ENCODE results near the gene ITPKB. TPM values are rescaled to one million over a fixed set of nuclear protein-coding genes. Genes with fewer than 3 reads are reported as not detected.
A peak's percentile ranks its signal among the peaks of the same experiment; 100 is the strongest.

ITPKB gene
- total RNA-seq, 2 donors from 2014 or later: 26.9 to 28.4 TPM

DNA sequence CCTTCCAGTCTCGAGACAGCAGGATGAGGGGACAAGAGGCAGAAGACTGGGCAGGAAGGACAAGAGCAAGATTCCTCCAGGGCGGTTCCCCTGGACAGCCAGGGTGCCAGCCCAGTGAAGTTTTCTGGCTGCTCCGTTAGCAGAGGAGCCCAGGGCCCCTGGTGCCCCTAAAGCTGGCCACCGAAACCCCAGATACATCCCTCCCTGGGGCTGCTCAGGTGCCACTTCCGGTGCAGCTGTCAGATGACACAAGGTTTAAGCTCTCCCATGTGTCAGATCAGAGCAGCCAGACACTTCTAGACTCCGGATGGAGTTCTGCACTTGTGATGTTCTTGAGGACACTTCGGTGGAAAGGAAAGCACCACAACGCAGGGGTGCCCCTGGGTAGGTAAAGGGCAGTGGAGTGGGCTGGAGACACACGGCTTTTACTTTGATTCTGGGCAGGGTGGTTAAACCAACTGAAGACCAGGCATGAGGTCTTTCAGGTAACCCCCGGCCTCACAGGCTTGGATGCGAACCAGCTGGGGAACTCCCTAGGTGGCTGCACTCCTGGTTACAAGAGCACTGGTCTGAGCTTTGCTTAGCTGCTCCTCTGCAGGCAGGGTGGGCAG lies 85.7 kb downstream of the ITPKB start:
- TF ChIP-seq, protein P1, sequence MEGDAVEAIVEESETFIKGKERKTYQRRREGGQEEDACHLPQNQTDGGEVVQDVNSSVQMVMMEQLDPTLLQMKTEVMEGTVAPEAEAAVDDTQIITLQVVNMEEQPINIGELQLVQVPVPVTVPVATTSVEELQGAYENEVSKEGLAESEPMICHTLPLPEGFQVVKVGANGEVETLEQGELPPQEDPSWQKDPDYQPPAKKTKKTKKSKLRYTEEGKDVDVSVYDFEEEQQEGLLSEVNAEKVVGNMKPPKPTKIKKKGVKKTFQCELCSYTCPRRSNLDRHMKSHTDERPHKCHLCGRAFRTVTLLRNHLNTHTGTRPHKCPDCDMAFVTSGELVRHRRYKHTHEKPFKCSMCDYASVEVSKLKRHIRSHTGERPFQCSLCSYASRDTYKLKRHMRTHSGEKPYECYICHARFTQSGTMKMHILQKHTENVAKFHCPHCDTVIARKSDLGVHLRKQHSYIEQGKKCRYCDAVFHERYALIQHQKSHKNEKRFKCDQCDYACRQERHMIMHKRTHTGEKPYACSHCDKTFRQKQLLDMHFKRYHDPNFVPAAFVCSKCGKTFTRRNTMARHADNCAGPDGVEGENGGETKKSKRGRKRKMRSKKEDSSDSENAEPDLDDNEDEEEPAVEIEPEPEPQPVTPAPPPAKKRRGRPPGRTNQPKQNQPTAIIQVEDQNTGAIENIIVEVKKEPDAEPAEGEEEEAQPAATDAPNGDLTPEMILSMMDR (IDR thresholded peaks at IDR 0.05): no peak
- no peaks in the 10 kb centered on the region for H3K9me3 ChIP-seq
- H3K36me3 ChIP-seq: no peaks in the 10 kb centered on the region
- H3K27me3 ChIP-seq (replicated peaks; ENCODE audit: insufficient read depth): no peaks in the 10 kb centered on the region
- peaks cover 32 to 47% of the 10 kb centered on the region in 2 donors for H3K4me1 ChIP-seq (ENCODE audit: control insufficient read depth in 1 of 2, low read depth in 2 of 2)
- ATAC-seq (ENCODE audit: insufficient number of reproducible peaks, low FRiP score, low read depth): no peak
- H3K4me3 ChIP-seq: no peak overlapping the region
- H3K27ac ChIP-seq: no peak overlapping the region
- no peak for DNase-seq (ENCODE audit: low spot score)

DNA sequence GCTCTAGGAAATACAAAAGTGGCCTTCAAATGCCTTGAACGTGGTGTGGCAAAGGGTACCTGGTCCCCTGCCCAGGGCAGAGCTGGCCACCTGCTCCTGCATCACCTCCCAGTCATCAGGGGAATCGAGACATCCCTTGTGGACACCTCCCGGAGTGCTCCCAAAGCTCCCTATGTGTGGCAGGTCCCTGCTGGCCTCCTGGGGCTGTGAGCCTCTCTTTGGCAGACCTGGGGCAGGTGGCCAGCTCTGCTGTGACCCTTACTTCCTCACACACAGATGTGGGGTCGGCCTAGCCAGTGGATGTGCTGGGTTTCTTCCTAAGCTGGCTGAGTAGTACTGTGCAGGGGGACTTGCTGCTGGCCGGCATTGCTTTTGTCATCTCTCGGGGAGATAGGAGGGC lies 86.5 kb downstream of the ITPKB start:
- Histone ChIP-seq H3K9me3 (no peaks in the 10 kb centered on the region), H3K4me1 (ENCODE audit: control insufficient read depth in 1 of 2, low read depth in 2 of 2) (peaks cover 27 to 39% of the 10 kb centered on the region in 2 donors), H3K36me3 (peaks cover 1% of the 10 kb centered on the region), H3K4me3 (no peak overlapping the region), H3K27me3 (replicated peaks; ENCODE audit: insufficient read depth) (no peaks in the 10 kb centered on the region), H3K27ac (no peak overlapping the region)
- TF ChIP-seq, protein P1 (IDR thresholded peaks at IDR 0.05): no peak
- ATAC-seq (ENCODE audit: insufficient number of reproducible peaks, low FRiP score, low read depth): no peak
- no peak for DNase-seq (ENCODE audit: low spot score)

DNA sequence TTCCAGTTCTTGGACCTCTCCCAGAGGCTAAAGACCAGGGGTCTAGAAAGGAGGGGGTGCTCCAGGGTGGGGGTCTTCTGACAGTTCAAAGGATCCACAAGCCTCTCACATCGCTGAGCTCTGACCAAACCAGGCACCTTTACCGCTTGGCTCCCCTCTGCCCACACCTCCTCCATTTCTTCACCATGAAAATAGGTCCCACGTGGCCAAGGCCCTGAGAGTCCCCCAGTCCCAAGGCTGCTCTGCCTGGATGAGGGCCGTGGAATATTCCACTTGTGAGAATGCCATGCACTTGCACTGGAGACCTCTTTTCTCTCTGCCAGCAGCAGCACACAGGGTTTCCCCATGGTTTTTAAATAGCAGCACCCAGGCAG lies 87.4 kb downstream of the ITPKB start:
- DNase-seq (ENCODE audit: low spot score) (no peak), ATAC-seq (ENCODE audit: insufficient number of reproducible peaks, low FRiP score, low read depth) (no peak)
- TF ChIP-seq, protein P1 (IDR thresholded peaks at IDR 0.05): no peak
- Histone ChIP-seq H3K27me3 (replicated peaks; ENCODE audit: insufficient read depth) (no peaks in the 10 kb centered on the region), H3K9me3 (no peaks in the 10 kb centered on the region), H3K4me3 (no peak overlapping the region), H3K36me3 (peaks cover 9% of the 10 kb centered on the region), H3K4me1 (ENCODE audit: control insufficient read depth in 1 of 2, low read depth in 2 of 2) (peaks cover 20 to 31% of the 10 kb centered on the region in 2 donors), H3K27ac (no peak overlapping the region)

DNA sequence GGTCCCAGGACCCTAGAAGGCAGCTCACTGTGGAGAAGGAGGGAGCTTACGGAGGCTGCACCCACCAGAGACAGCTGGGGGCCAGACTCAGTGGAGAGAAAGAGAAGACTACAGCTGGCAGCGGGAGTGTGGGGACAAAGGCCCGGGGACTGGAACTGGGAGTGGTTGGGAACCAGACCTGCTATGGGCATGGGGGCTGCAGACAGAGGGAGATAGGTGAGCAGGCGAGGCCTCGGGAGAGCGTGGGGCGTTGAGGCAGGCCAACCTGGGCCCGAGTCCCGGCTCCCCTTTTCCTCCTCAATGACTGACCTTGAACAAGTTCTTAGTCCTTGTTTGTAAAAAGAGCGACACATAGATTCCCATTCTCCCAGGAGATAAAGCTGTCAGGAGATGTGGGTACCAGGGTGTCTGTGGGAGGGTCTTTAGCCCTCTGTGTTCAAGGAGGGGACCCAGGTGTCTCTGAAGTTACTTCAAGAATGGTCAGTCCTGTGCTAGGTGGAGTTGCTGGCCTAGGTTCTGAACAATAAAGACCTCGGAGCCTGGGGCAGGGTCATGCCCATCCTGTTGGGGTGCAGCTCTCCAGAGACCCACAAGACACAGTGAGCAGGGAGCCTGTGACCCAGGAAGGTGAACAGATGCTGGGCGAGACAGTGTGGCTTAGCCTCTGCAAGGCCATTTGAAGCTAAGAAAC lies 87.9 kb downstream of the ITPKB start:
- Histone ChIP-seq H3K36me3 (peaks cover 10% of the 10 kb centered on the region), H3K4me1 (ENCODE audit: control insufficient read depth in 1 of 2, low read depth in 2 of 2) (peaks cover 14 to 28% of the 10 kb centered on the region in 2 donors), H3K27ac (no peak overlapping the region), H3K9me3 (no peaks in the 10 kb centered on the region), H3K4me3 (no peak overlapping the region), H3K27me3 (replicated peaks; ENCODE audit: insufficient read depth) (no peaks in the 10 kb centered on the region)
- TF ChIP-seq, protein P1 (IDR thresholded peaks at IDR 0.05): no peak
- ATAC-seq (ENCODE audit: insufficient number of reproducible peaks, low FRiP score, low read depth): no peak
- no peak for DNase-seq (ENCODE audit: low spot score)

DNA sequence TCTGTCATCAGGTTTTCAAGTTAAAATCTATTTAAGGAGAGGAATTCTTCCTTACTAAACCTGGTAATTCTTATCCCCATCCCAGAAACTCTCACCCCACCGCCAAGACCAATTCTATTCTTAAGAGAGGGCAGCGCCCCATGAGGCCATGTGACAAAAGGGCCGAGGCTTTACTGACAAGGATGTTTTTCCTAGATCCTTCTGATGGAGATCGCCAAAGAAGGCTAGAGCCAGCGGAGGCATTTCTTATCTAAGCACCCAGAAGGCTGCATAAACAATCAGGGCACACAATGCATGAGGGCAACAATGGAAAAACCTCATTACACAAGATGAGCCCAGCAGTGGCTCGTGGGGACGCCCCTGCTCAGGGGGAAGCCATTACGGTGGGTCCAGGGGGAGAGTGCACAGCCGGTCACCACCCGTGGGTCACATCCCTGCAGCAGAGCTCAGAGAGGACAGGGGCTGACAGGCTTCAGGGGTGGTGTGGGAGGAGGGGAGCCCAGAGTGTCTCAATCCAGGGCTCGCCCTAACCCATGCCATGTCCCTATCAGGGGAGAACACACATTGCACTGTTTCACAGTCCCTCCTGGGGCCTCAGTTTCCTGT lies 88.7 kb downstream of the ITPKB start:
- no peaks in the 10 kb centered on the region for H3K9me3 ChIP-seq
- TF ChIP-seq, protein P1 (IDR thresholded peaks at IDR 0.05): peak; percentile 43
- peaks cover 10% of the 10 kb centered on the region for H3K36me3 ChIP-seq
- no peak for ATAC-seq (ENCODE audit: insufficient number of reproducible peaks, low FRiP score, low read depth)
- no peak overlapping the region for H3K27ac ChIP-seq
- H3K4me3 ChIP-seq: no peak overlapping the region
- H3K4me1 ChIP-seq (ENCODE audit: control insufficient read depth in 1 of 2, low read depth in 2 of 2): peaks cover 7 to 27% of the 10 kb centered on the region in 2 donors
- DNase-seq (ENCODE audit: low spot score): no peak
- no peaks in the 10 kb centered on the region for H3K27me3 ChIP-seq (replicated peaks; ENCODE audit: insufficient read depth)

Data from thoracic aorta (tissue), 2 donors.